Loucy (cell line): ENCODE data around the gene FOXG1.

ENCODE experiments used
- H2AFZ ChIP-seq: fragments of 200-600 bp; sonication (generic); 2 replicates; pipeline ENCODE4 v1.6.0; 2016; ENCODE audit warnings: antibody characterized with exemption, mild to moderate bottlenecking, low read length, moderate library complexity
- H3F3A ChIP-seq: fragments of 200-600 bp; 2 replicates; pipeline ENCODE4 v1.6.0; 2016; ENCODE audit warnings: antibody characterized with exemption, low read depth, mild to moderate bottlenecking
- H3K27me3 ChIP-seq: fragments of 200-600 bp; sonication (generic); 2 replicates; pipeline ENCODE4 v1.6.1; 2014; ENCODE audit warnings: low read length, mild to moderate bottlenecking; ENCODE audit not compliant: insufficient read depth, poor library complexity, severe bottlenecking
- H3K36me3 ChIP-seq: fragments of 200-600 bp; sonication (generic); 2 replicates; pipeline ENCODE4 v1.6.1; 2016; ENCODE audit warnings: low read length; ENCODE audit not compliant: insufficient read depth
- H3K4me1 ChIP-seq: fragments of 200-600 bp; sonication (generic); 2 replicates; pipeline ENCODE4 v1.5.1; 2014; ENCODE audit warnings: low read length, mild to moderate bottlenecking; ENCODE audit not compliant: insufficient read depth, poor library complexity, severe bottlenecking
- H3K4me2 ChIP-seq: fragments of 200-600 bp; sonication (generic); 2 replicates; pipeline ENCODE4 v1.6.0; 2014; ENCODE audit warnings: antibody characterized with exemption, low read length, low read depth, mild to moderate bottlenecking; ENCODE audit not compliant: poor library complexity, severe bottlenecking
- H3K4me3 ChIP-seq: fragments of 200-600 bp; sonication (generic); 2 replicates; pipeline ENCODE4 v1.5.1; 2014; ENCODE audit warnings: low read length, mild to moderate bottlenecking, mixed read lengths; ENCODE audit not compliant: poor library complexity, severe bottlenecking
- H3K79me2 ChIP-seq: fragments of 200-600 bp; sonication (generic); 2 replicates; pipeline ENCODE4 v1.6.1; 2014; ENCODE audit warnings: low read length; ENCODE audit not compliant: insufficient read depth
- H3K9ac ChIP-seq: fragments of 200-600 bp; sonication (generic); 2 replicates; pipeline ENCODE4 v1.6.0; 2014; ENCODE audit warnings: mild to moderate bottlenecking, low read depth, low read length, moderate library complexity; ENCODE audit not compliant: poor library complexity, severe bottlenecking
- H3K9me2 ChIP-seq: fragments of 200-600 bp; sonication (generic); replicated peaks from 2 replicates; pipeline ENCODE4 v1.6.1; 2016; ENCODE audit warnings: low read depth, low read length, mixed read lengths
- H3K9me3 ChIP-seq: fragments of 200-600 bp; sonication (generic); 2 replicates; pipeline ENCODE4 v1.6.1; 2014; ENCODE audit warnings: mild to moderate bottlenecking, antibody characterized with exemption, low read length, low read depth; ENCODE audit not compliant: insufficient read depth
- H4K20me1 ChIP-seq: fragments of 200-600 bp; sonication (generic); 2 replicates; pipeline ENCODE4 v1.6.0; 2014; ENCODE audit warnings: antibody characterized with exemption, low read length, mild to moderate bottlenecking; ENCODE audit not compliant: insufficient read depth, poor library complexity, severe bottlenecking
- EZH2phosphoT487 ChIP-seq: fragments of 200-600 bp; IDR thresholded peaks from 2 replicates; pipeline ENCODE4 v1.6.1; 2018; ENCODE audit warnings: antibody characterized with exemption, mild to moderate bottlenecking, moderate library complexity, borderline replicate concordance
- TF ChIP-seq, protein P1 (sequence below): fragments of 200-600 bp; sonication (generic); conservative IDR thresholded peaks from 2 replicates; pipeline ENCODE4 v1.5.1; 2014; ENCODE audit warnings: mild to moderate bottlenecking, antibody characterized with exemption, low read length

FOXG1 gene

DNA sequence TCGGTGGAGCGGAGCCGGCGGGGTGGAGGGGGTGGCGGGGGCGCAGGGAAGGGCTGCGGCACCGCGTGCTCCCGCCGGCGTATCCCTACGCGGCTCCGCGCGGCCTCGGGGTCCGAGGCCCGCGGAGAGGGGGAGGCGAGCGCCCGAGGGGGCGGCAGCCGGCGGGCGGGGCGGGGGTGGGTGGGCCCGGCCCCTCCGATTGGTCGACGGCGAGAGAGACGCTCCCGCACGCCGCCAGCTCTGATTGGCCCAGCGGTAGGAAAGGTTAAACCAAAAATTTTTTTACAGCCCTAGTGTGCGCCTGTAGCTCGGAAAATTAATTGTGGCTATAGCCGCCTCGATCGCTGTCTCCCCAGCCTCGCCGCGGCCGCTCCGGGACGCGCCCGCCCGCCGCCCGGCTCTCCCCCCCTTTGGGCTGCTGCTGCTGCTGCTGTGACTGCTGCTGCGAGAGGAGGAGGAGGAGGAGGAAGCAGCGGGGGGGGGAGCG lies at the start of gene FOXG1:
FOXG1 (plus strand) TSS at position 319 of the 487 bp plus-strand sequence. CDS start 493 bp downstream, outside the sequence.
- no peaks in the 10 kb centered on the region for H3F3A ChIP-seq
- H3K4me3 ChIP-seq = no peak within 1 kb of the TSS
- TF ChIP-seq, protein P1, sequence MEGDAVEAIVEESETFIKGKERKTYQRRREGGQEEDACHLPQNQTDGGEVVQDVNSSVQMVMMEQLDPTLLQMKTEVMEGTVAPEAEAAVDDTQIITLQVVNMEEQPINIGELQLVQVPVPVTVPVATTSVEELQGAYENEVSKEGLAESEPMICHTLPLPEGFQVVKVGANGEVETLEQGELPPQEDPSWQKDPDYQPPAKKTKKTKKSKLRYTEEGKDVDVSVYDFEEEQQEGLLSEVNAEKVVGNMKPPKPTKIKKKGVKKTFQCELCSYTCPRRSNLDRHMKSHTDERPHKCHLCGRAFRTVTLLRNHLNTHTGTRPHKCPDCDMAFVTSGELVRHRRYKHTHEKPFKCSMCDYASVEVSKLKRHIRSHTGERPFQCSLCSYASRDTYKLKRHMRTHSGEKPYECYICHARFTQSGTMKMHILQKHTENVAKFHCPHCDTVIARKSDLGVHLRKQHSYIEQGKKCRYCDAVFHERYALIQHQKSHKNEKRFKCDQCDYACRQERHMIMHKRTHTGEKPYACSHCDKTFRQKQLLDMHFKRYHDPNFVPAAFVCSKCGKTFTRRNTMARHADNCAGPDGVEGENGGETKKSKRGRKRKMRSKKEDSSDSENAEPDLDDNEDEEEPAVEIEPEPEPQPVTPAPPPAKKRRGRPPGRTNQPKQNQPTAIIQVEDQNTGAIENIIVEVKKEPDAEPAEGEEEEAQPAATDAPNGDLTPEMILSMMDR = no peak
- TF ChIP-seq EZH2phosphoT487 = no peak
- H4K20me1 ChIP-seq = no peaks in the 10 kb centered on the region
- no peaks in the 10 kb centered on the region for H3K36me3 ChIP-seq
- no peak within 1 kb of the TSS for H2AFZ ChIP-seq
- no peak within 1 kb of the TSS for H3K4me2 ChIP-seq
- H3K79me2 ChIP-seq = no peaks in the 10 kb centered on the region
- no peaks in the 10 kb centered on the region for H3K9me2 ChIP-seq
- H3K4me1 ChIP-seq = no peaks in the 10 kb centered on the region
- H3K9me3 ChIP-seq = no peaks in the 10 kb centered on the region
- H3K9ac ChIP-seq = no peak within 1 kb of the TSS
- no peaks in the 10 kb centered on the region for H3K27me3 ChIP-seq

DNA sequence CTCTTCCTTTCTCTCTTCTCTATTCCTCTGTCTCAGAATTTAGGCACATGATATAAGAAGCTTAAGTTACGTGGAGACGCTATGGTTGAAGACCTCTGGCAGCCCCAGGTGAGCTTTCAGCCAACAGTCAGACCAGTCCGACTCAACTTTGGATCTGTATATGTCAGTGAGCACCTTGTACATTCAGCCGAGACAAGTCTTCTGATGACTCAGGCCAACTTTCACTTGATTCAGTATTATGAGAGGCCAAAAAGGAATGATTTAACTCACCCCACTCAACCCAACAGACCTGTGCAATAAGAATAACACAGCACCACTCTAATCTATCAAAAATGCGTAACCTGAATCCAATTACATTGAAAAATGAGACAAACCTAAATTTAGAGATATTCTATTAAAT lies 47.5 kb upstream of the FOXG1 start:
- Histone ChIP-seq H3K36me3 (no peaks in the 10 kb centered on the region), H3K4me3 (no peak overlapping the region), H4K20me1 (no peaks in the 10 kb centered on the region), H3K4me2 (no peak overlapping the region), H3K9ac (no peak overlapping the region), H3K4me1 (no peaks in the 10 kb centered on the region), H3K79me2 (no peaks in the 10 kb centered on the region), H3K27me3 (no peaks in the 10 kb centered on the region), H3K9me2 (no peaks in the 10 kb centered on the region), H3F3A (no peaks in the 10 kb centered on the region), H3K9me3 (no peaks in the 10 kb centered on the region), H2AFZ (no peak overlapping the region)
- TF ChIP-seq, protein P1 = no peak
- TF ChIP-seq EZH2phosphoT487 = no peak

DNA sequence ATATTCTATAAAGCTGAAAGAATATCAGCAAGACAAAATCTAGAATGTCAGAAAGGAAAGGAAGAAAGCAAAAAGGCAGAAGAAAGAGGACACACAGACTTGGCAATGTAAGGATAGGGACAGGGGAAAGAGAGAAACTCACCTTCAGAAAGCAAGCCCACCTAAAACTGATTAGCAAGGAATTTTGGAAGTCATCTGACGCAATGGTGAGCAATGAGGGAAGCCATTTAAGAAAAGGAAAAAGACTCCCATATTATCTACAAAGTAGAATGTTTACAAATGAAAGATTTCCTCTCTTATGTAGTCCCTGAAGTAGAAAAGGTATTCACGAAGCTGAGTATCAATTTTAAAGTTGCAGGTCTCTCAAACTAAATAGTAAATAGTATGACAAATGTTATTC lies 35.2 kb upstream of the FOXG1 start:
- H3K9me3 ChIP-seq = no peaks in the 10 kb centered on the region
- no peaks in the 10 kb centered on the region for H3K27me3 ChIP-seq
- H3K36me3 ChIP-seq = no peaks in the 10 kb centered on the region
- H3K9ac ChIP-seq = no peak overlapping the region
- no peak overlapping the region for H3K4me3 ChIP-seq
- no peak overlapping the region for H3K4me2 ChIP-seq
- no peak overlapping the region for H2AFZ ChIP-seq
- no peaks in the 10 kb centered on the region for H3K9me2 ChIP-seq
- H4K20me1 ChIP-seq = no peaks in the 10 kb centered on the region
- TF ChIP-seq, protein P1 = no peak
- no peak for TF ChIP-seq EZH2phosphoT487
- H3F3A ChIP-seq = no peaks in the 10 kb centered on the region
- no peaks in the 10 kb centered on the region for H3K79me2 ChIP-seq
- no peaks in the 10 kb centered on the region for H3K4me1 ChIP-seq
